NCI-H1105 treated with DMSO at 0.1 percent for 48 hours (cell line): ENCODE measurements around the gene PIH1D1.
"Not testable (repeated sequence)": the region's sequence is repeated elsewhere in the genome, so short reads cannot be mapped to it uniquely, and the experiment has no call there.

Experiments used
- DNase-seq: peaks from one replicate; lab custom pipeline; 2025; lab: John Stamatoyannopoulos, UW

PIH1D1 gene

GRCh38 chr19:49481020-49481683, 29.5 kb upstream of the PIH1D1 start:
- DNase-seq, result no peak

- no peak for DNase-seq
Measured at GRCh38 chr19:49479975-49480628, 28.5 kb upstream of the PIH1D1 start.

- no peak for DNase-seq
Measured at GRCh38 chr19:49475995-49476880, 24.6 kb upstream of the PIH1D1 start.

- no peak for DNase-seq
Measured at GRCh38 chr19:49475191-49475917, 23.7 kb upstream of the PIH1D1 start.

DNA sequence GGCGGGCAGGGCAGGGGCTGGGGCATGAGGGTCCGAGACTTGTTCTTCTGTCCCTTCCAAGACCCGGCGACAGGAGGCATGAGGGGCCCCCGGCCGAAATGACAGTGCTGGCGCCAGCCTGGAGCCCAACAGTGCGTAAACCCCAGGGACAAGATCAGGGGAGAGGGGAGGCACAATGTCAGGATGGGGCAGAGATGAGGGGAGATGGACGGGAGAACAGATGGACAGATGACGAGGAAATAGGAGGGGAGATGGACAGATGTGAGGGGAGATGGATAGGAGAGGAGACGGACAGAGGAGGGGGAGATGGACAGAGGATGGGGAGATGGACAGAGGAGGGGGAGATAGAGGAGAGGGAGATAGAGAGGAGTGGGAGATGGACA, 22.9 kb upstream of the PIH1D1 start:
- no peak for DNase-seq

DNA sequence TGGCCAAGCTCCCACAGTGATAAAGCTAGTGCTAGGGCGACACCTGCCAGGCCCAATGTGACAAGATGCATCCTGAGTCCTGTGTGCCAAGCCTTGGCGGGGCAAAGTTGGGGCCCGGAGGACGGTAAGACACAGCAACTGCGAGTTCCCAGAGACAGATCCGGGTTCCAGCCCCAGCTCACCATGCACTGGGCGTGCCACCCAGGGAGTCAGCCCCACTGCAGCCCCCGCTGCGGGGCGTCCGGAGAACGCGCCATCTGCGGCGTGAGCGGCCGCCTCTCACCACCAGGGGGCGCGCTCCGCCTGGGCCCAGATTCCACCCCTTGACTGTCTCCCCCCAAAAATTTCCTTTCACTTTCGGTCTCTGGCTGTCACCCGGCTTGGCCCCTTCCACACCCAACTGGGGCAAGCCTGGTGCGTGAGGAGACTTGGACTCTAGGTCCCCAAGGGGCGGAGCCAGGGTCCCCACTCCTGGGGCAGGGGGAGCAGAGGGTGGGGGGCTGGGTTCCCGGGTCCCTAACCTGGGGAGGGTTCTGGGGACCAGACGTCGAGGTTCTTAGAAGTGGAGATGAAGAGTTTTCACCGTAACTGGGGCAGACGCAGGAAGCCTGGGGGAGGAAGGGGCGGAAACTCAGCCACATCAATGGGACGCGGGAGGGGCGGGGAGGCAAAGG, 22.4 kb upstream of the PIH1D1 start, which contains the start of gene FLT3LG:
Gene FLT3LG, plus strand, starts transcription at position 348 of the 674 bp plus-strand sequence. CDS start 425 bp downstream, outside the sequence.
- peak; percentile 43 for DNase-seq

- not testable (repeated sequence) for DNase-seq
Measured at GRCh38 chr19:49473501-49473867, 21.9 kb upstream of the PIH1D1 start.

- DNase-seq, result no peak
Measured at GRCh38 chr19:49472936-49473335, 21.3 kb upstream of the PIH1D1 start.

DNA sequence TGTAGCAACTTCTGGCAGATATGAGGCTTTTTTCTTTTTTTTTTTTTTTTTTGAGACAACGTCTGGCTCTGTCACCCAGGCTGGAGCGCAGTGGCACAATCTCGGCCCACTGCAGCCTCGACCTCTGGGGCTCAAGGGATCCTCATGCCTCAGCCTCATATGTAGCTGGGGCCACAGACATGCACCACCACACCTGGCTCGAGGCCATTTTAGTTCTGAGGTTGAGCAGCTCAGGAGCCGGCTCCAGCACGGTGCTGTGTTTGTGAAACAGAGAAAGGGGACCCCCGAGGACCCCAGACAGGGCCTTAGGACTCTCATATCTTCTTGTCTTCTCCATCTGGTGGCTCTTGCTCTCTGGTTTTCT, 19.0 kb upstream of the PIH1D1 start:
- no peak for DNase-seq

GRCh38 chr19:49469828-49470614, 18.4 kb upstream of the PIH1D1 start:
- no peak for DNase-seq

DNA sequence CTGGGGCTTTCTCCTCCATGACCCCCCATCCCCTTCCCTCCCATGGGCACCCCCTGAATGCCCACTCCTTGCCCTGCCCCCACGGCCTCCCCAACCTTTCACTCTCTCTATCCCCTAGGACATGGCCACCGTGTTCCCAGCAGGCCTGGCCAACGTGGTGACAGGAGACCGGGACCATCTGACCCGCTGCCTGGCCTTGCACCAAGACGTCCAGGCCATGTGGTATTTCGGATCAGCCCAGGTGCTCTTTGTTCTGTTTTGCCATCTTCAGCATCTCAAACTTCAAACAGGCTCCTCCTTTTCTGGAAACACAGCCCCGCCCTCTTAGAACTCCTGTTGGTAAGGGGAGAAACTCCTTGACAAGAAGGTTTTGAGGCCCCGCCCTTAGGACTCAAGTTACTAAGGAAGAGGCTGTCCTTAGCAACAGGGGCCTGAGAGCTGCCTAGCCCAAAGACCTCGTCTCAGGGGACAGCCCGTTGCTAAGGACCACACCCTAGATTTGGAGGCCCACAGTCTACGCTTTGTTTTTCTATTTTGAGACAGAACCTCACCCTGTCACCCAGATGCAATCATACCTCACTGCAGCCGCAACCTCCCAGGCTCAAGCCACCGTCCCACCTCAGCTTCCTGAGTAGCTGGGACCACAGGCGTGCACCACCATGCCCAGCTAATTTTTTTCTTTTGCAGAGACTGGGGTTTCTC, 17.3 kb upstream of the PIH1D1 start:
- DNase-seq, result no peak

GRCh38 chr19:49468199-49468598, 16.6 kb upstream of the PIH1D1 start:
- no peak for DNase-seq

DNA sequence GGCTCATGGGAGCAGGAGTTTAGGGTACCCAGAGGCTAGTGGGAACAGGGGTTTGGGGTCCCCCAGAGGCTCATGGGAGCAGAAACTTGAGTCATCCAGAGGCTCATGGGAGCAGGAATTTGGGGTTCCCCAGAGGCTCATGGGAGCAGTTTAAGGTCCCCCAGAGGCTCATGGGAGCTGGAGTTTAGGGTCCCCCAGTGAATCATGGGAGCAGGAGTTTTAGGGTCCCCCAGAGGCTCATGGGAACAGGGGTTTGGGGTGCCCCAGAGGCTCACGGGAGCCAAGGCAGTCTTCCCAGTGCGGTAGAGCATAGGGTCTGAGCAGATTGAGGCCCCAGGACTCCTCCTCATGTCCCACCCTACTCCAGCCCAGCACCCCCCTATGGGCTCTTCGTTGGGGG, 13.8 kb upstream of the PIH1D1 start:
- no peak for DNase-seq

- DNase-seq, result no peak
Measured at GRCh38 chr19:49463960-49464740, 12.5 kb upstream of the PIH1D1 start.

- no peak for DNase-seq
Measured at GRCh38 chr19:49462492-49462891, 10.9 kb upstream of the PIH1D1 start.

DNA sequence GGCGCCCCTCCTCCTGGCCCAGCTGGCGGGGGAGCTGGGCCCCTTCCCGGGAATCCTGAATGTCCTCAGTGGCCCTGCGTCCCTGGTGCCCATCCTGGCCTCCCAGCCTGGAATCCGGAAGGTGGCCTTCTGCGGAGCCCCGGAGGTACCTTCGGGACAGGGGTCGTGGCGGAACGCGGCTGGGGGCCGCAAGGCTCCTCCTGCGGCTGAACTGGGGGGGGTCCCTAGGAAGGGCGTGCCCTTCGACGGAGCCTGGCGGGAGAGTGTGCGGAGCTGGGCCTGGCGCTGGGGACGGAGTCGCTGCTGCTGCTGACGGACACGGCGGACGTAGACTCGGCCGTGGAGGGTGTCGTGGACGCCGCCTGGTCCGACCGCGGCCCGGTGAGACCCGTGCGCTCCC, 10.0 kb upstream of the PIH1D1 start:
- no peak for DNase-seq

- not testable (repeated sequence) for DNase-seq
Measured at GRCh38 chr19:49461130-49461529, 9.5 kb upstream of the PIH1D1 start.

GRCh38 chr19:49459388-49459787, 7.8 kb upstream of the PIH1D1 start:
- no peak for DNase-seq

DNA sequence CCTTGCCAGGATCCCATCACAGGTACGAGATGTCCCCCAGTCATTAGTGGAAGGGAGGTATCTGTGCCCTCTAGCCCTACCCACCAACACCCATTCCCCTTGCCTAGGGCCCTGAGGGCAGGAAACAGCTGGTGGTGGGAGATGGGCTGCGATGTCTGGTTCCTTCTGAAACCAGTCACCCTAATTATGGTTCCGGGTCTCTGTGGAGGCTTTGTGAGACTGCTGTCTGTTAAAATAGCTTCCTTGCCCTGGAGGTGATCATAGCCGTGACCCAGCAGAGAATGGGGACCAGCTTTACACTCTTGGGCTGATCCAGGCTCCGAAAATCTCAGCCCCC, 6.9 kb upstream of the PIH1D1 start:
- DNase-seq, result no peak

DNA sequence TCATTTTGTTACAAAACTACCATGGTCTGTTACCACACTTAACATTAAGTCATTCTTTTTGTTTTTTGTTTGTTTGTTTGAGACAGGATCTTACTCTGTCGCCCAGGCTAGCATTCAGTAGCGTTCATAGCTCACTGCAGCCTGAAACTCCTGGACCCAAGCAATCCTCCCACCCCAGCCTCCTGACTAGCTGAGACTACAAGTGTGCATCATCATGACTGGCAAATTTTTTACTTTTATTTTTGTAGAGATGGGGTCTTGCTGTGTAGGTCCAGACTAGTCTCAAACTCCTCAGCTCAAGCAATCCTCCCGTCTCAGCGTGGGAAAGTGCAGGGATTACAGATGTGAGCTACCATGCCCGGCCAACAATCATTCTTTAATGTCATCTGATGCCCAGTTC, 4.7 kb upstream of the PIH1D1 start:
- DNase-seq, result no peak
